Mesodermal cell (in vitro differentiated cells): ENCODE results near the gene SERPINB1.

Source experiments
- H3K27ac ChIP-seq: 2 replicates; pipeline ENCODE4 v1.7.0; 2013; ENCODE audit warnings: mild to moderate bottlenecking, low read depth, low read length, moderate library complexity; ENCODE audit not compliant: severe bottlenecking
- H3K36me3 ChIP-seq: 2 replicates; pipeline ENCODE4 v1.7.1; 2013; ENCODE audit warnings: mild to moderate bottlenecking, low read length, moderate library complexity; ENCODE audit not compliant: control insufficient read depth, insufficient read depth
- H3K4me1 ChIP-seq: one replicate; pipeline ENCODE4 v1.7.1; 2013; ENCODE audit warnings: mild to moderate bottlenecking, low read length; ENCODE audit not compliant: insufficient read depth, control insufficient read depth, poor library complexity, severe bottlenecking
- H3K4me3 ChIP-seq: 2 replicates; pipeline ENCODE4 v1.7.0; 2013; ENCODE audit warnings: low read length, control low read depth, mild to moderate bottlenecking; ENCODE audit not compliant: insufficient read depth, poor library complexity, severe bottlenecking; ENCODE audit errors: extremely low read depth
- H3K9me3 ChIP-seq: 2 replicates; pipeline ENCODE4 v1.7.1; 2013; ENCODE audit warnings: mild to moderate bottlenecking, low read length, moderate library complexity; ENCODE audit not compliant: control insufficient read depth
- WGBS, 2 experiments: methylation state at CpG; one replicate each; pipeline ENCODE4 v1.1.5; 2013; ENCODE audit warnings: missing lambda C conversion rate in 2 of 2; ENCODE audit not compliant: insufficient coverage in 2 of 2; 5-methylcytosine and 5-hydroxymethylcytosine counted together

Gene SERPINB1

DNA sequence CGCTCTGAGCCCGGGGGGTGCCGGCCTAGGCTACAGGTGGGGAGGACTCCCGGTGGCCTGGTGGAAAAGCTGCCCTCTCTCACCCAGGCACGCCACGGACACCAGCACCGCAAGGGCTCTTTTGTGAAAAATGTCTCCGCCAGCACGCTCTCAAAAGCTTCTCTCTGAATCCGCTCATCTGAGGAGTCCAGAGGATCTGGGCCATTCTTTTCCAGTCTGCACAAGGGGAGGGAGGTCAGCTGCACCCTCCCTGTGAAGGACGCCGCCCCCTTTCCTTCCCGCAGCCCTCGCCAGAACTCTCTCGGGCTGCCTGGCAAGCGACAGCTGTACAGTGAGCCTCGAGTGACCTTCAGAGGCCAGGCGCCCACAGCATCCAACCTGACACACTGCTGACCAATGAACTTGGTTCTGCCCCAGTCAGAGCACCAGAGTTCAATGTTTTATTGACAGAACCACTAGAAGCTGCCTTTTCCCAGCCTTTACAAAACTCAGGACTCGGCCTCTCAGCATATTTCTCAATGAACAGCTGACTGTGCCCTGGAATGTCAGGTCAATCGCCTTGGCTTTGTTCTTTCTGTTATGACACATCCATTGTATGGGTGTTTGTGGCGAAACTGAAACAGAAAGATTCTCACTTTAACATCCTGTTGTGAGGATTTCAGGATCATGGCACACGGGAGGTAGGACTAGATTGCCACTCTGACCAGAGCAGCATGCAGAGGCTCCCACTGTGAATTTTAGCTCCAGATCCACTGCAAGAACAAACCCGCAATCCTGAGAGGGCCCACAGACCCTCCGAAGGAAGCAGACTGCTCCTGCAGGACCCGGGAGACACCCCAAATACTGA lies 34.8 kb upstream of the SERPINB1 start:
- Histone ChIP-seq H3K4me1 (peaks cover 31% of the 10 kb centered on the region), H3K27ac (peak overlapping the region; percentile 93), H3K36me3 (no peaks in the 10 kb centered on the region), H3K9me3 (no peaks in the 10 kb centered on the region), H3K4me3 (peak overlapping the region; percentile 42)
- WGBS, 2 experiments = 24 to 30% methylated on average over 15 to 19 of the region's 25 CpGs

DNA sequence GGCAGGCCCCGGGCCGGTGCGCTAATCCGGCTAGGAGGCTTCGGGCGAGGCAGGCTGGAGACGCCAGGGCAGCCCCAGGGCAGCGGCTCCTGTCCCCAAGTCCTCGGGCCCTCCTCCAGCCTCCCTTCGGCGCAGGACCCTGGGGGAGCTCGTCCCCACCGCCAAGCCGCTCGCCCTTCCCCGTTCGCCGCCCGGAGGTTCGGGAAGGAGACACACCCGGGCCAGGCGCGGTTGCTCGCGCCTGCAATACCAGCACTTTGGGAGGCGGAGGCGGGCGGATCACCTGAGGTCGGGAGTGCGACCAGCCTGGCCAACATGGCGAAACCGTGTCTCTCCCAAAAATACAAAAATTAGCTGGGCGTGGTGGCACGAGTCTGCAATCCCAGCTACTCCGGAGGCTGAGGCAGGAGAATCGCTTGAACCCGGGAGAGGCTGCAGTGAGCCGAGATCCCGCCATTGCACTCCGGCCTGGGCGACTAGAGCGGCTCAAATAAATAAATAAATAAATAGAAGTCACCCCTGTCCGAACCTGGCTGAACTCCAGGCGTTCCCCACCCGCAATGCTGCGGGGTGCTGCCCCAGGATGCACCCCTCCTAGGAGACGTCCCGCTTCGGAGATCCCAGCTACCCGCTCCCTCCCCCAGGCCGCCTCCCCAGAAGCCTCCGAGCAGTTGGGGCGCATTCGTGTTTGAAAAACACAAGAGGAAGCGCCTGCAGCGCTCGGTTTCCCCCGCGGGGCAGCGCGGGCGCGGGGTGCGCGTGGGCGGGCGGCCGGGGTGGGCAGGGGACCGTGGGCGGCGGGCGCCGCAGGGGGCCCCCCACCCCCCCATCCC lies 33.9 kb upstream of the SERPINB1 start:
- Histone ChIP-seq H3K9me3 (no peaks in the 10 kb centered on the region), H3K27ac (peak overlapping the region; percentile 53), H3K4me1 (peaks cover 35% of the 10 kb centered on the region), H3K36me3 (no peaks in the 10 kb centered on the region), H3K4me3 (peak overlapping the region; percentile 42)
- WGBS, 2 experiments = 2 to 3% methylated on average over 34 to 53 of the region's 73 CpGs

DNA sequence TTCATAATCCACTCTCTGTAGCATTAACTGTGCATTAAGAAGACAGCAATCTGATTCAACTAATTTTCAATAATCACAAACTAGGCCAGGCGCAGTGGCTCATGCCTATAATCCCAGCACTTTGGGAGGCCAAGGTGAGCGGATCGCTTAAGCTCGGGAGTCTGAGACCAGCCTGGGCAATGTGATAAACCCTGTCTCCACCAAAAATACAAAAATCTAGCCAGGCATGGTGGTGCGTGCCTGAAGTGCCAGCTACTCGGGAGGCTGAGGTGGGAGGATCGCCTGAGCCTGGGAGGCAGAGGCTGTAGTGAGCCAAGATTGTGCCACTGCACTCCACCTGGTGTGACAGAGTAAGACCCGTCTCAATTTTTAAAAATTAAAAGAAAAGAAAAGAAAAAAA lies 32.0 kb upstream of the SERPINB1 start:
- H3K27ac ChIP-seq = no peak overlapping the region
- H3K4me1 ChIP-seq = peaks cover 39% of the 10 kb centered on the region
- no peak overlapping the region for H3K4me3 ChIP-seq
- 87 to 88% methylated on average over 6 to 7 of the region's 8 CpGs for WGBS, 2 experiments
- no peaks in the 10 kb centered on the region for H3K9me3 ChIP-seq
- H3K36me3 ChIP-seq = no peaks in the 10 kb centered on the region

DNA sequence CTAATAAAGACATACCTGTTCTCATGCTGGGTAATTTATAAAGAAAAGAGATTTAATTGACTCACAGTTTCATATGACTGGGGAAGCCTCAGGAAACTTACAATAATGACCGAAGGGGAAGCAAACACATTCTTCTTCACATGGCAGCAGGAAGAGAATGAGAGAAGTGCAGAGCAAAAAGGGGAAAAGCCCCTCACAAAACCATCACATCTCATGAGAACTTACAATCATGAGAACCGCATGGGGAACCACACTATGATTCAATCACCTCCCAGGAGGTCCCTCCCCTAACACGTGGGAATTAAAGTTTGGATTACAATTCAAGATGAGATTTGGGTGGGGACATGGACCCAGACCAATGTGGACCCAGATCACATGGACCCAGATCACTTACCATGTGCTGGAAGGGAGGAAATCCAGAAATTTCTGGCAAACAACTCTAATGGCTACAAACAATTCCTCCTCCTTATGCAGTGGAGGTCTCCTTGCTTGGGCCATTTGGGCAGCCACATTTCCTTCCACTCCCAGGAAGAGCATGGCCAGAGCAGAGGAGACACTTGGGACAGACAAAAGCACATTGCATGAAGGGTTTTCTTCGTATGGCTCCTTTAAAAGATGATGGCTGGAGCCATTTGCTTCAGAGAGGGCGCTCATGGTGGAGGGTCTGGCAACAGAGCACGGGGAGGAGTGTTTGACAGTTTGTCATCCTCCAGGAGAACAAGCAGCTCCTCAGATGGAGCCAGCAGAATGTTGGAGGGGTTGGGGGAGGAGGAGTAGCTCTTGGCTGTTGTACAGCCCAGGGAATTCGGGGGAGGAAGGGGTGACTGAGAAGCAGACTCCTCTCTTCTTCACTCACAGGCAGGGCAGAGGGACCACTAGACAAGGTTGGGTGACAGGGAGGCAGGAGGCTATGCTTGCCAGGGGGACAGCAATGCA lies 31.0 kb upstream of the SERPINB1 start:
- H3K9me3 ChIP-seq = no peaks in the 10 kb centered on the region
- no peaks in the 10 kb centered on the region for H3K36me3 ChIP-seq
- no peak overlapping the region for H3K4me3 ChIP-seq
- H3K27ac ChIP-seq = no peak overlapping the region
- peaks cover 39% of the 10 kb centered on the region for H3K4me1 ChIP-seq
- 78 to 96% methylated on average over 3 to 5 of the region's 7 CpGs for WGBS, 2 experiments

DNA sequence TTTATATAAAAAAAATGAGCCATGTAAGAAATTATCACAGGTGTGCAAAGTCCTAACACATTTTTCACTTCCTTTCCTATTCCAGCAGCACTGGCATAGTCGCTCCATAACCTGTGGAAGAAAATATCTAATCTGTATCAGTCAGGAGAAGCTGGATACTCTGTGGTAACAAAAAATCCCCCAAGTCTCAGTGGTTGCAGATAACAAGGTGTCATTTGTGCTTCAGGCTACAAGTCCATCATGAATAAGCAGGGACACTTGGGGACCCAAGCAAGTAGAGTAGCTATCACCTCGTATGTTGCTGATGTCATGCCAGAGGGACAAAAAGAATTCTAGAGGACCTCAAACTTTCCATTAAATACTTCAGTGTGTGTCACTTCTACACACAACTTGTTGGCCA lies 30.3 kb upstream of the SERPINB1 start:
- no peak overlapping the region for H3K27ac ChIP-seq
- 83 to 100% methylated on average over 1 to 2 of the region's 2 CpGs for WGBS, 2 experiments
- H3K4me3 ChIP-seq = no peak overlapping the region
- H3K36me3 ChIP-seq = no peaks in the 10 kb centered on the region
- H3K9me3 ChIP-seq = no peaks in the 10 kb centered on the region
- peaks cover 32% of the 10 kb centered on the region for H3K4me1 ChIP-seq

DNA sequence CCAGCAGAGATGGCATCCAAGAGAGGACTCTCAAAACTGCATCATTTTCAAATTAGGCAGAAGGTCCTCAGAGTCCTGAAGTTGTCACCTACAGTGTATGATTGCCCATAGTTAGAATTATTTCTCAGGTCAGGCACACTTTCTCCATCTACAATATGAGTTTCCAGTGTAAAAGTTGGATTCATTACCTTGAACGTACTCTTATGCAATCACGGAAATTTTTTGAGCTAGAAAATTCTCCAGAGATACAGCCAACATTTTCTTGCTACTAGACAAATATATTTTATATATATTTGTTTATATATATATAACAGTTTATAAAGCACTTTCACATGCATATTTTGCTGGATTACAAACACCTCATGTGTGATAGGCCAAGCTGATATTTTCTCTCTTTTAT lies 29.4 kb upstream of the SERPINB1 start:
- Histone ChIP-seq H3K4me1 (peaks cover 25% of the 10 kb centered on the region), H3K27ac (no peak overlapping the region), H3K36me3 (no peaks in the 10 kb centered on the region), H3K4me3 (no peak overlapping the region), H3K9me3 (no peaks in the 10 kb centered on the region)
- WGBS, 2 experiments = no CpG with 5 or more reads among the region's 2 CpGs

DNA sequence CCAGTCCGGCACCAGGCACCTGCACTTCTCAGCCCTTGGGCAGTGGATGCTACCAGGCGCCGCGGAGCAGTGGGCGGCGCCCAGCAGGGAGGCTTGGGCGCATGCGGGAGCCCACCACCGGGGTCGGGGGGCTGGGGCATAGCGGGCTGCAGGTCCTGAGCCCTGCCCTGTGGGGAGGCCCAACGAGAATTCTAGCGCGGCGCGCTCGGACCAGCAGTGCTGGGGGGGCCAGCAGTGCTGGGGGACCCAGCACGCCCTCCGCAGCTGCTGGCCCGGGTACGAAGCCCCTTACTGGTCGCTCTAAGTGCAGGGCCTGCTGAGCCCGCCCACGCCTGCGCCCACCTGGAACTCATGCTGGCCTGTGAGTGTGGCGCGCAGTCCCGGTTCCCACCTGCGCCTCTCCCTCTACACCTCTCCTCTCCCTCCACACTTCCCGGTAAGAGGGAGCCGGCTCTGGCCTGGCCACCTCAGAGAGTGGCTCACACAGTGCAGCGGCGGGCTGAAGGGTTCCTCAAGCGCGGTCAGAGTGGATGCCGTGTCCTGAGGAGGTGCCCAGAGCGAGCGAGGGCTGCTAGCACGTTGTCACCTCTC lies 28.5 kb upstream of the SERPINB1 start:
- Histone ChIP-seq H3K36me3 (no peaks in the 10 kb centered on the region), H3K4me1 (peaks cover 27% of the 10 kb centered on the region), H3K27ac (no peak overlapping the region), H3K4me3 (no peak overlapping the region), H3K9me3 (no peaks in the 10 kb centered on the region)
- WGBS, 2 experiments = 94 to 96% methylated on average over 24 to 31 of the region's 39 CpGs

DNA sequence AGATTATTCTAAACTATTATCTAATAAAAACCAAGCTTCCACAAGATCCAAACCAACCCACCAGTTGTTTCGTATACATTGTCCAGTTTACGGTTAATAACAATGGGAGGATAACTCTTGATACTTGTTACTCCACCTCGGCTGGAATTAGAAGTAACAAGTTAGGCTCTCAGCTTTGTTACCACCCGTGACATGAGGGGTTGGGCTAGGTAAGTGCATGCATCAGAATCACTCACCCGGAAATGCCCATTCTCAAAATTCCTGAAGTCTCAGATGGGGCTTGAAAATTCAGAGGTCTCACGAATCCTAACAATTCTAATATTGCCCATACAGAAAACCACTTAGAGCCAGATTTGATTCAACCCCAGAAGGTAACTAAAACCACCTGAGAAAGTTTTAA lies 27.0 kb upstream of the SERPINB1 start:
- H3K4me1 ChIP-seq = peaks cover 25% of the 10 kb centered on the region
- no peak overlapping the region for H3K4me3 ChIP-seq
- H3K9me3 ChIP-seq = no peaks in the 10 kb centered on the region
- 68 to 82% methylated on average over 4 to 5 of the region's 6 CpGs for WGBS, 2 experiments
- no peak overlapping the region for H3K27ac ChIP-seq
- H3K36me3 ChIP-seq = no peaks in the 10 kb centered on the region

DNA sequence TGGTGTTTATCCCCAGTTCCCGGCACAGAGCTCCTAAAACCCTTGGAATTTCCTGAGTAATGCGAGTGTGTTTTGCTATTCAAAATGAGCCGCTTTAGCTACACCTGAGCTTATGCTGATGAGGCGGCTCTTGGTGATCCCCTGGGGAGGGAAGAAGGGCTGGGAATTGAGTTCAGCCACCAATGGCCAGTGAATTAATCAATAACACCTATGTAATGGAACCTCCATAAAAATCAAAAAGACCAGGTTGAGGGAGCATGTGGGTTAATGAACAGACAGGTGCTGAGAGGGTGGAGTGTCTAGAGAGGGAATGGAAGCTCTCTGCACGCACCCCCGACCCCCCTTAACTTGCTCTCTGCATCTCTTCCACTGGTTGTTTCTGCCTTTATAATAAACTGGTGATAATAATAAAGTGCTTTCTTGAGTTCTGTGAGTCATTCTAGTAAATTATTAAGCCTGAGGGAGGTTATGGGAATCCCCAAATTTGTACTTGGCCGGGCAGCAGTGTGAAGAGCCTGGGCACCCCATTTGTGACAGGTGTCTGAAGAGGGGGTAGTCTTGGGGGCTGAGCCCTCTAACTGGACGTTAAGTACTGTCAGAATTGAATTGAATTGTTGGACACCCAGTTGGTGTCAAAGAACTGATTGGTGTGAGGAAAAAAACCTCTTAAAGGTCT lies 24.6 kb upstream of the SERPINB1 start:
- Histone ChIP-seq H3K4me3 (no peak overlapping the region), H3K27ac (peak overlapping the region; percentile 51), H3K4me1 (peaks cover 20% of the 10 kb centered on the region), H3K9me3 (no peaks in the 10 kb centered on the region), H3K36me3 (no peaks in the 10 kb centered on the region)
- WGBS, 2 experiments = 52 to 57% methylated on average over 4 of the region's 8 CpGs
